H1 (cell line): Measurements from ENCODE around the gene DLX5.

Experiments
- TCF12 ChIP-seq: IDR thresholded peaks from 2 replicates; pipeline ENCODE4 v1.6.1; 2011; ENCODE audit warnings: low read depth, mild to moderate bottlenecking, low read length
- TF ChIP-seq, protein P1 (sequence below): IDR thresholded peaks from 2 replicates; pipeline ENCODE4 v1.6.1; 2011; ENCODE audit warnings: low read length, improper control_type of control experiment

DNA sequence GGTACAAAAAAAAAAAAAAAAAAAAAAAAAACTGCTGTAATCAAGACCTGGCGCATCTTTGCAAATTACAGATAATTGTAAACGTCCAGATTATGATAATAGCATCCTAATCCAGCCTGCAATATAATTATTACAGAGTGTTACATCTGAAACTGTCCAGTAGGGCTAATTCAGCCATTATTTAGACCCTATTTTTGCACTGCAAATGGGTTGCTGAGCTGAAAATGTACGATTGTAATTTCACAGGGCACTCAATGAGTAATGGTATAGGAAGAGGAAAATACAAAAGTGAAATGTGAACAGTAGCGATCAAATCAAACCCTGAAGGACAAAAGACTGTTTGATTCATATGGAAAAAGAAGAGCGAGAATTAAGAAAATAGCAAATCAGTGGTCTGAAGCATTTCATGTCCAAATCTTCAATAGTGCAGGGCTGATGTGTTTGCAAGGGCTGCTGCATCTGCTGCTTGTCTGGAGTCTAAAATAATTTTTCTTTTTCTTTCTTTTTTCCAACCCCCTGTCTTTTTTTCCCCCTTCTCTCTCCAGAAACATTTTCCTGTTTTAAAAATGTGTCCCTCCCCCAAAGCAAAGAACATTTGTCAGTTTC is 10.4 kb downstream of the DLX5 start:
- TF ChIP-seq, protein P1, sequence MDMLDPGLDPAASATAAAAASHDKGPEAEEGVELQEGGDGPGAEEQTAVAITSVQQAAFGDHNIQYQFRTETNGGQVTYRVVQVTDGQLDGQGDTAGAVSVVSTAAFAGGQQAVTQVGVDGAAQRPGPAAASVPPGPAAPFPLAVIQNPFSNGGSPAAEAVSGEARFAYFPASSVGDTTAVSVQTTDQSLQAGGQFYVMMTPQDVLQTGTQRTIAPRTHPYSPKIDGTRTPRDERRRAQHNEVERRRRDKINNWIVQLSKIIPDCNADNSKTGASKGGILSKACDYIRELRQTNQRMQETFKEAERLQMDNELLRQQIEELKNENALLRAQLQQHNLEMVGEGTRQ: no peak
- no peak for TF ChIP-seq TCF12
